ENCODE data around the gene CCDC157. TPM values are rescaled to one million over a fixed set of nuclear protein-coding genes. Genes with fewer than 3 reads are reported as not detected.

CCDC157 gene
- total and polyA plus RNA-seq, 4 donors: 0.53 to 1.4 (median 0.98) TPM

- Histone ChIP-seq H3K4me3 (ENCODE audit: low read depth in 1 of 3, low read length in 3 of 3) (no peak overlapping the region), H3K9ac (ENCODE audit: low read depth in 1 of 2, low read length in 2 of 2) (no peak overlapping the region), H3K9me3 (ENCODE audit: control insufficient read depth in 4 of 4, low read length in 3 of 4) (no peaks in the 10 kb centered on the region), H3K27me3 (ENCODE audit: control insufficient read depth in 4 of 4, insufficient read depth in 4 of 4, low read length in 3 of 4) (no peaks in the 10 kb centered on the region), H3K36me3 (ENCODE audit: control insufficient read depth in 4 of 4, insufficient read depth in 3 of 4, low read depth in 1 of 4, low read length in 3 of 4) (peaks cover 3 to 29% (median 24%) of the 10 kb centered on the region in 4 donors), H3K4me1 (ENCODE audit: control insufficient read depth in 4 of 4, insufficient read depth in 4 of 4, low read length in 3 of 4) (peaks cover 12 to 75% (median 69%) of the 10 kb centered on the region in 4 donors), H3K27ac (ENCODE audit: low read depth in 1 of 2, low read length in 2 of 2) (peak overlapping the region; percentile 63 to 66)
- no peak for DNase-seq (ENCODE audit: low spot score)
- TF ChIP-seq CTCF (IDR thresholded peaks at IDR 0.05; ENCODE audit: low read depth, low read length, missing input control) (no peak), EGR1 (IDR thresholded peaks at IDR 0.05; ENCODE audit: low read depth in 2 of 2) (peak in 1 of 2 donors; percentile 26), MAX (IDR thresholded peaks at IDR 0.05) (peak; percentile 81), ATF3 (IDR thresholded peaks at IDR 0.05) (peak; percentile 50), FOXA1 (IDR thresholded peaks at IDR 0.05) (peak; percentile 58), RXRA (IDR thresholded peaks at IDR 0.05) (peak; percentile 95 to 96), NR2F2 (IDR thresholded peaks at IDR 0.05) (peak; percentile 94), GABPA (IDR thresholded peaks at IDR 0.05 in 1 of 2, conservative IDR thresholded peaks at IDR 0.05 in 1 of 2) (peak in 1 of 2 donors; percentile 35), FOXA2 (IDR thresholded peaks at IDR 0.05) (peak; percentile 54), ZBTB33 (IDR thresholded peaks at IDR 0.05) (peak; percentile 51), YY1 (IDR thresholded peaks at IDR 0.05) (peak; percentile 76), SP1 (IDR thresholded peaks at IDR 0.05) (peak; percentile 85), REST (IDR thresholded peaks at IDR 0.05) (peak; percentile 64), HNF4A (conservative IDR thresholded peaks at IDR 0.05) (peak; percentile 98 to 99), RAD21 (IDR thresholded peaks at IDR 0.05) (peak; percentile 17 to 50), JUND (IDR thresholded peaks at IDR 0.05) (peak; percentile 51 to 81), HNF4G (IDR thresholded peaks at IDR 0.05) (peak; percentile 93), TAF1 (conservative IDR thresholded peaks at IDR 0.05) (no peak)
- WGBS: 41% methylated on average over 6 of the region's 6 CpGs
Observed at GRCh38 chr22:30404307-30404706, 47.5 kb downstream of the CCDC157 start.

All from liver (tissue), 9 donors.